Vagina (tissue), 2 donors: Measurements from ENCODE around the gene IL1R2. TPM values are rescaled to one million over a fixed set of nuclear protein-coding genes. Genes with fewer than 3 reads are reported as not detected.

Experiments used
- DNase-seq, 2 donors: peaks; one replicate each; pipeline ENCODE4 v3.0.0-alpha.2; 2017; ENCODE audit errors: extremely low spot score in 2 of 2
- H3K27ac ChIP-seq: fragments of 200-600 bp; sonication (generic); one replicate; pipeline ENCODE4 v1.5.1; 2019
- H3K27me3 ChIP-seq: fragments of 200-600 bp; sonication (generic); one replicate; pipeline ENCODE4 v1.5.1; 2019
- H3K36me3 ChIP-seq, 2 donors: fragments of 200-600 bp; sonication (generic); one replicate each; pipeline ENCODE4 v1.5.1; 2017 to 2019
- H3K4me1 ChIP-seq: fragments of 200-600 bp; sonication (generic); one replicate; pipeline ENCODE4 v1.5.1; 2019
- H3K4me3 ChIP-seq, 2 donors: fragments of 200-600 bp; sonication (generic); 1 replicate in 1 of 2; 2 replicates in 1 of 2; pipeline ENCODE4 v1.5.1; 2016 to 2019
- H3K9me3 ChIP-seq: fragments of 200-600 bp; sonication (generic); one replicate; pipeline ENCODE4 v1.5.1; 2019
- POLR2A ChIP-seq, 2 donors: fragments of 450-650 bp; IDR thresholded peaks; one replicate each; pipeline ENCODE4 v1.6.1; 2017; ENCODE audit warnings: antibody characterized with exemption in 2 of 2, mild to moderate bottlenecking in 2 of 2, moderate library complexity in 2 of 2
- POLR2AphosphoS5 ChIP-seq, 2 donors: sonication (generic); formaldehyde crosslinking; IDR thresholded peaks; one replicate each; pipeline ENCODE4 v1.9.0; 2017; ENCODE audit warnings: antibody characterized with exemption in 2 of 2, mild to moderate bottlenecking in 2 of 2, low read depth in 1 of 2; ENCODE audit not compliant: insufficient read depth in 1 of 2
- intact Hi-C: fragments of 100-400 bp; cut with DNase I; formaldehyde crosslinking; loops from one replicate; pipeline ENCODE4 v1.15.1; 2023
- total RNA-seq: library from RNA; depleted of rRNA; stranded (reverse); fragments of >200 nt; gene quantifications from one replicate; pipeline ENCODE4 v1.2.3, GENCODE V29; 2016
- TF ChIP-seq, protein P1 (sequence below), 3 experiments: fragments of 450-650 bp in 2 of 3; fragments of 200-600 bp in 1 of 3; sonication (generic) in 1 of 3; IDR thresholded peaks; one replicate each; pipeline ENCODE4 v1.5.1; 2017 to 2019; ENCODE audit warnings: antibody characterized with exemption in 3 of 3, mild to moderate bottlenecking in 2 of 3, moderate library complexity in 2 of 3

The IL1R2 gene
- total RNA-seq, 1 donor from 2014 or later = 63.3 TPM

DNA sequence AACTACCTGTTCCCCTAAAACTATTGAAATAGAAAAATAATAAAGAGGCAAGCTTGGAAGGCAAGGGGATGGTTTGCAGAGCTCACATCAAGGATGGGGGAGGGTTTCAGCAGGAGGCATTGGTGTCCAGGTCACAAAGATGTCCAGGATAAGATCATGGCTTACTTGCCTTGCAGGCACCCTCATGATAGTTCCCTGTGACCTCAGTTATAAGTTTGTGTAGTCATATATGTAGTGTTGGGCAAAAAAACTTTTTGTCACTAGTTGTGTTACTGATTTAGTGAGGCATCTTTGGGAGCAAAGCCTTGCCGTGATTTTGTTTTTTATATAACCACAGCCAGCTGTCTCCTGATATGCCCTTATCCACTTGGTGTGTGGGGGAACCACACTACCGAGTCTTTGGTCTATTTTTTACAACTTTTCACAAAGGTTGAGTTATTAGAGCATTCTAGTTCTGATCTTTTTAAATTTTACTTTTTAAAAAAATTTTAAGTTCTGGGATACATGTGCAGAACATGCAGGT lies 53.3 kb downstream of the IL1R2 start:
- H3K27ac ChIP-seq = peak overlapping the region; percentile 91

DNA sequence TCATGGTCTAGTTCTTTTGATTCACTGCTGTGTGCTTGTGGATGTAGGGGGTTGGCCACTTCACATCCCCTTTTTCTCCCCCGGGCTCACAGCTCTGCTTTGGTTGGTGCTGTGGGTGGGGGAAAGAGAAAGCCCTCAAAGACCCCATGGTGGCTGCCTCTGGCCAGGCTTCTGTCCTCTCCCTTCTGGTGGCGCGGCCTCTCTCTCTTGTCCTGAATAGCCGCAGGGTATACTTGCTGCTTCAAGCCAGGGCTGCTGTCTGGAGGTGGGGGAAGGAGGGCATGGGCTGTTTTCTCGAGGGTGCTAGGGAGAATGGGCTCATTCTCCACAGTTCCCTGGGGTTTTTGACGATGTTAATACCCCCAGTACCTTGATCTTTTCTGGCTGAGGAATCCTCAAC lies 53.9 kb downstream of the IL1R2 start:
- no peak for DNase-seq
- intact Hi-C loops = no loop called here
- H3K27me3 ChIP-seq = no peaks in the 10 kb centered on the region
- H3K4me1 ChIP-seq = peaks cover 62% of the 10 kb centered on the region
- H3K36me3 ChIP-seq = no peaks in the 10 kb centered on the region
- no peak overlapping the region for H3K4me3 ChIP-seq
- TF ChIP-seq POLR2AphosphoS5 (IDR thresholded peaks at IDR 0.05; ENCODE audit: insufficient read depth in 1 of 2, low read depth in 1 of 2) (no peak), POLR2A (IDR thresholded peaks at IDR 0.05) (no peak)
- TF ChIP-seq, protein P1, sequence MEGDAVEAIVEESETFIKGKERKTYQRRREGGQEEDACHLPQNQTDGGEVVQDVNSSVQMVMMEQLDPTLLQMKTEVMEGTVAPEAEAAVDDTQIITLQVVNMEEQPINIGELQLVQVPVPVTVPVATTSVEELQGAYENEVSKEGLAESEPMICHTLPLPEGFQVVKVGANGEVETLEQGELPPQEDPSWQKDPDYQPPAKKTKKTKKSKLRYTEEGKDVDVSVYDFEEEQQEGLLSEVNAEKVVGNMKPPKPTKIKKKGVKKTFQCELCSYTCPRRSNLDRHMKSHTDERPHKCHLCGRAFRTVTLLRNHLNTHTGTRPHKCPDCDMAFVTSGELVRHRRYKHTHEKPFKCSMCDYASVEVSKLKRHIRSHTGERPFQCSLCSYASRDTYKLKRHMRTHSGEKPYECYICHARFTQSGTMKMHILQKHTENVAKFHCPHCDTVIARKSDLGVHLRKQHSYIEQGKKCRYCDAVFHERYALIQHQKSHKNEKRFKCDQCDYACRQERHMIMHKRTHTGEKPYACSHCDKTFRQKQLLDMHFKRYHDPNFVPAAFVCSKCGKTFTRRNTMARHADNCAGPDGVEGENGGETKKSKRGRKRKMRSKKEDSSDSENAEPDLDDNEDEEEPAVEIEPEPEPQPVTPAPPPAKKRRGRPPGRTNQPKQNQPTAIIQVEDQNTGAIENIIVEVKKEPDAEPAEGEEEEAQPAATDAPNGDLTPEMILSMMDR (IDR thresholded peaks at IDR 0.05) = no peak
- H3K9me3 ChIP-seq = no peaks in the 10 kb centered on the region
- H3K27ac ChIP-seq = peak overlapping the region; percentile 91

More for the DNA sequence above, 53.3 kb downstream of the IL1R2 start:
- no peak overlapping the region for H3K4me3 ChIP-seq
- peaks cover 59% of the 10 kb centered on the region for H3K4me1 ChIP-seq
- no peaks in the 10 kb centered on the region for H3K27me3 ChIP-seq
- H3K9me3 ChIP-seq = no peaks in the 10 kb centered on the region
- intact Hi-C loops = no loop called here
- TF ChIP-seq, protein P1 (IDR thresholded peaks at IDR 0.05) = no peak
- TF ChIP-seq POLR2AphosphoS5 (IDR thresholded peaks at IDR 0.05; ENCODE audit: insufficient read depth in 1 of 2, low read depth in 1 of 2) = no peak
- TF ChIP-seq POLR2A (IDR thresholded peaks at IDR 0.05) = no peak
- no peak for DNase-seq
- H3K36me3 ChIP-seq = no peaks in the 10 kb centered on the region

DNA sequence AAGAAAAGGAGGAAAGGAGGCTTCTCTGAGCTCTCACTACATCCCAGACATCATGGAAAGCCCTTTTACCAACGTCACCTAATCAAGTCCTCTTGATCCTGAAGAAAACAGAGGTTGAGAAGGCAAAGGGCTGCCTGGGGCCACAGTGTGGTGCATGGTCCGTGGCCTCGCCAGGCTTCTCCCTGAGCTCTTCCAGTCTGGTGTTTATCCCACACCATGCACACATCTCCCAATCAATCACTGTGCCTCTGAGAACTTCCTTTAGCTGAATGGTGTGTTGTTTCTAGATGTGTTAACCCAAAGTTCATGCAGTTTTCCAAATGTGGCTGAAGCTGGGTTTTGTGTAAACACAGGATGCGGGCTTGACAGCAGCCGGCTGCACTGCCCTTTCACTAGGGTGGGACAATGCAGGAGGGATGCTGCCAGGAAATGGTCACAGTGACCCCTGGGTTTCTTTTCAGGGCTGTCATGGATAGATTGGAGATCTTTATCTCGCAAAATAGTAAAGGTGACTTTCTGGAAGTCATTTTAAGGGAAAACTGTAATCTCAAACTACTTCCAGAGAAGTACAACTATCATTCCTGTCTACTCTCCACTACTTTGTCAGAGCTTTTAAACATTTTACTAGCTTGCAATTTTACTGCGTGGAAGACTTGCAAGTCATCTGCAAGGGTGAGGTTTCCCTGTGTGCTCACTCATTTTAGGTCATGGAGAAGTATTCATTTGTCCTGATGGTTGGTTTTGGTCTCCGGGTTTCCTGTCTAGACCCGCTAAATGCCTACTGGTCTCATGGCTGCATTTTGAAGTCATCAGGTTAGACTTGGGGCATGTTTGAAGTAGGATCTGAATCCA lies 54.6 kb downstream of the IL1R2 start:
- H3K36me3 ChIP-seq = no peaks in the 10 kb centered on the region
- DNase-seq = no peak
- peak; percentile 43 to 52 for TF ChIP-seq POLR2AphosphoS5 (IDR thresholded peaks at IDR 0.05; ENCODE audit: insufficient read depth in 1 of 2, low read depth in 1 of 2)
- TF ChIP-seq, protein P1 (IDR thresholded peaks at IDR 0.05) = no peak
- H3K9me3 ChIP-seq = no peaks in the 10 kb centered on the region
- no peak overlapping the region for H3K4me3 ChIP-seq
- no peaks in the 10 kb centered on the region for H3K27me3 ChIP-seq
- intact Hi-C loops = no loop called here
- H3K27ac ChIP-seq = peak overlapping the region; percentile 91
- H3K4me1 ChIP-seq = peaks cover 63% of the 10 kb centered on the region

DNA sequence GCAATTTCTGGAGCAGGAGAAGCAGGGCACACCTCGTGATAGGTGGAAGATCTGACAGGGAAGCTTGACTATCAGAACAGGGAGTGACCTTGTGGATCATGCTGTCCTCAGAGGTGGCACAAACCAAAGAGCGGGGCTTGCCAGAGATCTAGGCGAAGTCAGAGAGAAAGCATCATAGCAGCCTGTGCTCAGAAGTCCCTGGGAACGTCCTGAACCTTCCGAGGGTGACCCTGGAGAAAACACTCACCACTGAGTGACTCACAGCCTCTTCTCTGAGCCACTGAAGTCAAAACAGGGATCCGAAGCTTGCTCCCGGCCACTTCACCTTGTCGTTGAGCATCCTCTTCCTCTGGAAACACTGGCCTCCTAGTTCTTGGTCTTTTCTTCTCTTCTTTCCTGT lies 56.7 kb downstream of the IL1R2 start:
- H3K4me1 ChIP-seq = peaks cover 80% of the 10 kb centered on the region
- TF ChIP-seq, protein P1 (IDR thresholded peaks at IDR 0.05) = no peak
- TF ChIP-seq POLR2AphosphoS5 (IDR thresholded peaks at IDR 0.05; ENCODE audit: insufficient read depth in 1 of 2, low read depth in 1 of 2) (peak; percentile 56 to 66), POLR2A (IDR thresholded peaks at IDR 0.05) (no peak)

More for the DNA sequence above, 56.7 kb downstream of the IL1R2 start:
- DNase-seq = no peak
- Histone ChIP-seq H3K36me3 (no peaks in the 10 kb centered on the region), H3K4me3 (no peak overlapping the region), H3K27me3 (no peaks in the 10 kb centered on the region), H3K27ac (peak overlapping the region; percentile 91), H3K9me3 (no peaks in the 10 kb centered on the region)
- intact Hi-C loops = no loop called here
